ENCODE results near the gene PTPRK. TPM values are rescaled to one million over a fixed set of nuclear protein-coding genes. Genes with fewer than 3 reads are reported as not detected.

Gene PTPRK
- total and polyA plus RNA-seq, 2 of the 8 experiments (the other 6 are each of a cell fraction or from before 2014, with no cell fraction given) = 11.4 to 47.3 TPM

DNA sequence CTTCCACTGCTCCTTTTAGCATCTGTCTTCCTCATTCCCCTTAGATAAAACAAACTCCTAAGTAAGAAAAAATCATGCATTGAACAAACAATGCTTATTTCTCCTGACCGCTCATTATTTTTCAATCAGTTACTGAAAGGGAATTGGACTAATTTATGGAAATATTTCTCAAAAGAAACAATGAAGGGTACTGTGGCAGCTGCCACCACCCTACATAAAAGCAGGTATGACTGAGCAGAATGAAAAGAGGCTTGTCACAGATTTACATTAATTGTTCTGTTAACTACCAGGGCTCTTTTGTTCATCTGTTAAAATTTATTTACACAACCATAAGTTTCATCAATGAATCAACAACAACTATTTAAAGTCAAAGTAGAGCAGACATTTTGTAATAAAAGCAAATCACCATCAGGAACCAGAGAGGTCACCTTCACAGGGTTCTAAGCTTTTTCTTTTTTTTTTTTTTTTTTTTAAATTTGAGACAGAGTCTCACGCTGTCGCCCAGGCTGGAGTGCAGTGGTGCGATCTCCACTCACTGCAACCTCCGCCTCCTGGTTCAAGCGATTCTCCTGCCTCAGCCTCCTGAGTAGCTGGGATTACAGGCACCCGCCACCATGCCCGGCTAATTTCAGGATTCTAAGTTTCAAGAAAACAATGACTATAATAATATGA is 204.0 kb downstream of the PTPRK start:
- H3K79me2 ChIP-seq (ENCODE audit: control insufficient read depth in 1 of 2, insufficient read depth in 2 of 2, low read length in 2 of 2) = peaks cover 0 to 11% of the 10 kb centered on the region in 2 experiments; a peak in 2 of 4 replicates
- no peaks in the 10 kb centered on the region for H4K20me1 ChIP-seq (replicated peaks in 1 of 2; ENCODE audit: control insufficient read depth in 1 of 2, insufficient read depth in 2 of 2, low read length in 2 of 2)
- no peaks in the 10 kb centered on the region for H3K27me3 ChIP-seq (replicated peaks in 1 of 4; ENCODE audit: control insufficient read depth in 3 of 4, extremely low read depth in 1 of 4, insufficient read depth in 3 of 4, low read length in 3 of 4)
- H3K9me3 ChIP-seq (ENCODE audit: insufficient read depth in 2 of 2, low read depth in 1 of 2, low read length in 1 of 2) = no peaks in the 10 kb centered on the region
- H3K36me3 ChIP-seq (ENCODE audit: control insufficient read depth in 2 of 4, insufficient read depth in 4 of 4, low read length in 3 of 4) = no peaks in the 10 kb centered on the region
- no peak overlapping the region for H4K91ac ChIP-seq (replicated peaks; ENCODE audit: insufficient read length, low read length)
- H3K79me1 ChIP-seq (ENCODE audit: low read depth, low read length) = no peaks in the 10 kb centered on the region
- POLR2A ChIA-PET (ENCODE audit: partially characterized antibody) = interaction anchor here (1.1 kb wide), 1 partner anchor 12 kb away, joined by 3 read pairs; no protein-coding TSS in a partner anchor
- H3K23ac ChIP-seq (ENCODE audit: insufficient read length) = no peak overlapping the region
- TF ChIP-seq YY1 (IDR thresholded peaks at IDR 0.05; ENCODE audit: low read depth, low read length) (no peak), MAFK (IDR thresholded peaks at IDR 0.05; ENCODE audit: low read depth, low read length) (peak; percentile 20; the same call in 1 of the 2 replicates), ZNF274 (IDR thresholded peaks at IDR 0.05; ENCODE audit: borderline replicate concordance, extremely low read depth, low read length) (no peak), HDAC6 (IDR thresholded peaks at IDR 0.05; ENCODE audit: low read depth, low read length) (no peak)
- H2AFZ ChIP-seq (ENCODE audit: low read length) = no peak overlapping the region
- H2BK20ac ChIP-seq (ENCODE audit: low read length) = no peak overlapping the region
- H2BK12ac ChIP-seq (ENCODE audit: low read depth, low read length) = no peak overlapping the region
- H3K9ac ChIP-seq (replicated peaks in 1 of 4; ENCODE audit: extremely low read depth in 1 of 4, low read depth in 3 of 4, low read length in 3 of 4) = no peak overlapping the region
- CTCF ChIA-PET (ENCODE audit: partially characterized antibody) = interaction anchor here (0.6 to 2.4 kb wide), 3 partner anchors 12 to 579 kb away, joined by 3 to 11 read pairs (median 4); no protein-coding TSS in a partner anchor
- H3K18ac ChIP-seq (ENCODE audit: extremely low read depth, low read length) = no peak overlapping the region
- H3K23me2 ChIP-seq (ENCODE audit: low read depth, low read length) = no peaks in the 10 kb centered on the region
- no peak for DNase-seq (ENCODE audit: low read depth in 1 of 2, low spot score in 2 of 2)
- no peak overlapping the region for H4K8ac ChIP-seq (ENCODE audit: extremely low read depth, insufficient read depth, low read length)
- no peak overlapping the region for H2BK5ac ChIP-seq (ENCODE audit: low read depth, low read length)
- no peak overlapping the region for H2BK120ac ChIP-seq (replicated peaks; ENCODE audit: low read depth, low read length)
- no peak overlapping the region for H3K27ac ChIP-seq (ENCODE audit: low read depth, low read length)
- H4K5ac ChIP-seq (ENCODE audit: insufficient read length, low read depth, low read length) = no peak overlapping the region
- no peak overlapping the region; a peak in 2 of 4 replicates for H3K4me2 ChIP-seq (ENCODE audit: insufficient read depth in 1 of 2, low read depth in 2 of 2, low read length in 2 of 2)
- no peak overlapping the region for H2AK5ac ChIP-seq (ENCODE audit: low read depth, low read length)
- 77% methylated on average over 6 of the region's 8 CpGs; no CpG with 5 or more reads in 1 of the 2 experiments for WGBS, 2 experiments (ENCODE audit: extremely low coverage in 1 of 2, insufficient coverage in 1 of 2, insufficient read length in 1 of 2, insufficient replicate concordance in 2 of 2, low coverage in 1 of 2, low lambda C conversion rate in 2 of 2, missing lambda C conversion rate in 1 of 2)
- no peak overlapping the region for H3K4ac ChIP-seq (replicated peaks; ENCODE audit: insufficient read length, low read depth, low read length)
- no peak overlapping the region for H2BK15ac ChIP-seq (ENCODE audit: low read length)
- H3K4me1 ChIP-seq (replicated peaks in 1 of 4; ENCODE audit: control insufficient read depth in 3 of 4, insufficient read depth in 4 of 4, low read length in 3 of 4) = peaks cover 0 to 16% (median 0%) of the 10 kb centered on the region in 4 experiments; a peak in 2 of 7 replicates
- no peak overlapping the region for H3K4me3 ChIP-seq (ENCODE audit: extremely low read depth in 1 of 4, insufficient read depth in 2 of 4, low read depth in 3 of 4, low read length in 4 of 4)
- no peak overlapping the region for H3K56ac ChIP-seq (replicated peaks; ENCODE audit: insufficient read length, low read depth, low read length)
- no peak overlapping the region for H3K14ac ChIP-seq (ENCODE audit: insufficient read length)
- FAIRE-seq = no peak
